Fibroblast of villous mesenchyme (primary cell): ENCODE data around the gene ASTN1. TPM values are rescaled to one million over a fixed set of nuclear protein-coding genes. Genes with fewer than 3 reads are reported as not detected.

Experiments used
- DNase-seq: peaks from one replicate; pipeline ENCODE4 v3.0.0-alpha.2; 2010; ENCODE audit warnings: low read depth
- H3K4me3 ChIP-seq: 2 replicates; pipeline ENCODE4 v1.5.1; 2011; ENCODE audit warnings: low read depth, mild to moderate bottlenecking, low read length
- CTCF ChIP-seq: IDR thresholded peaks from 2 replicates; pipeline ENCODE4 v1.5.1; 2012; ENCODE audit warnings: low read depth, mild to moderate bottlenecking, low read length; ENCODE audit not compliant: insufficient read depth
- small RNA-seq: library from RNA; depleted of rRNA; stranded (forward); fragments of <200 nt; gene quantifications from one replicate; pipeline ENCODE3, GENCODE V24; 2012
- total RNA-seq: library from RNA; depleted of rRNA; stranded (reverse); fragments of >200 nt; gene quantifications from 2 replicates; pipeline ENCODE4 v1.2.3, GENCODE V29; 2012

The ASTN1 gene
- total RNA-seq, 1 donor = not detected

DNA sequence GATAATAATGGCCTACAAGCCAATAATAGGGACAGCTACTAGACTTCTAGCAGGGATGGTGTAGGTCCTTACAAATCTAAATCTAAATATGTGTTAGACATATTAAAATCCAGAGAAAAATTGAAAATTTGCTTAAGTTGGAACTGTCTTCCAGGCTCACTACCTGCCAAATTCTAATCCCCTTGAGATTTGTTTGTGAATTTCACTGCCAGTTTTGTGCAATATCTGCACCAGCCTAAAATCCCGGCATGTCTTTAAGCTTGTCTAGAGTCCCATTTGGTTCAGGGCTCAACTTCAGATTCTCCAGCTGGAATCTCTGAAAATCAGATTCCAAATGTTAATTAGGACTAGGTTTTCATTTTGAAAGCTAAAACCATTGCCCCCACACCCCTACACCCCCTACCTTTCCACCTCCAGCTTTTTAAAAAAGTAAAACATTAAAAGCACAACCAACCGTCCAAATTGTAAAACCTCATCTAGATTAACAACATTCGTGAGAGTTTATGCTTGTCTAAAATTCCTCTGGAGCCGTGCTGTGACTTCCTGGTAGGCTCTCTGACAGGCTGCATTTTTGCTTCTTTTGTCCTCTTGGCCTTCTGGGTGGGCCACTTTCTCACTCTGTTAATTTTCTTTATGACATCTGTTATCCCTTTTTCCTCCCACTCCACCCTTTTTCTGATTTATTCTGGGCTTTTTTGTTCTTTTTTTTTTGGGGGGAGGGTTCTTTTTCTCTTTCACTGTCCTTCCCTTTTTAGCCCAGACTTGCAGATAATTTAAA is 352.8 kb downstream of the ASTN1 start:
- H3K4me3 ChIP-seq = no peak overlapping the region
- no peak for TF ChIP-seq CTCF
- DNase-seq = no peak

- no peak overlapping the region for H3K4me3 ChIP-seq
- TF ChIP-seq CTCF = no peak
- no peak for DNase-seq
Observed at GRCh38 chr1:176809292-176809691, 355.2 kb downstream of the ASTN1 start.

Small RNAs within 50 kb of the gene (small RNA-seq; reads per million reads assigned to genes)
- gene MIR488 = not detected

Other genes with a start within 250 kb of the ASTN1 start
- not detected in 2 replicates for gene BRINP2, start 6.2 kb upstream of the ASTN1 start, total RNA-seq